ENCODE data around the gene CABLES2. TPM values are rescaled to one million over a fixed set of nuclear protein-coding genes. Genes with fewer than 3 reads are reported as not detected.

The CABLES2 gene
- total and polyA plus RNA-seq, 2 donors = 2.1 to 5.7 TPM

Other genes starting within 250 kb of the CABLES2 start
- 10.3 TPM for gene MTG2, start 224.3 kb downstream of the CABLES2 start, total RNA-seq
- gene MTG2, start 224.3 kb downstream of the CABLES2 start, polyA plus RNA-seq = 25.8 TPM
- gene HRH3, start 187.0 kb downstream of the CABLES2 start, total RNA-seq = 0.16 TPM
- gene HRH3, start 187.0 kb downstream of the CABLES2 start, polyA plus RNA-seq = 0.10 TPM
- gene OSBPL2, start 168.8 kb downstream of the CABLES2 start, total RNA-seq = 40.1 TPM
- gene OSBPL2, start 168.8 kb downstream of the CABLES2 start, polyA plus RNA-seq = 24.7 TPM
- 27.5 TPM for gene ADRM1, start 104.3 kb downstream of the CABLES2 start, total RNA-seq
- 115 TPM for gene ADRM1, start 104.3 kb downstream of the CABLES2 start, polyA plus RNA-seq
- 40.4 TPM for gene LAMA5, start 40.0 kb downstream of the CABLES2 start, total RNA-seq
- gene LAMA5, start 40.0 kb downstream of the CABLES2 start, polyA plus RNA-seq = 162 TPM
- 396 TPM for gene RPS21, start 20.2 kb downstream of the CABLES2 start, total RNA-seq
- 4,730 TPM for gene RPS21, start 20.2 kb downstream of the CABLES2 start, polyA plus RNA-seq
- 0.69 TPM for gene RBBP8NL, start 20.3 kb upstream of the CABLES2 start, total RNA-seq
- 1.1 TPM for gene RBBP8NL, start 20.3 kb upstream of the CABLES2 start, polyA plus RNA-seq
- gene GATA5, start 68.7 kb upstream of the CABLES2 start, total RNA-seq = 6.6 TPM
- 27.4 TPM for gene GATA5, start 68.7 kb upstream of the CABLES2 start, polyA plus RNA-seq
- 1.4 TPM for gene SLCO4A1, start 235.2 kb upstream of the CABLES2 start, total RNA-seq
- gene SLCO4A1, start 235.2 kb upstream of the CABLES2 start, polyA plus RNA-seq = 24.8 TPM